GM18873 (cell line): ENCODE data around the gene BCAP29.

Experiments used
- ATAC-seq: cut with Tn5 transposase; IDR thresholded peaks from one replicate; pipeline ENCODE4 v1.9.1; 2021; ENCODE audit warnings: mild to moderate bottlenecking, moderate library complexity, moderate number of reproducible peaks; ENCODE audit not compliant: unreplicated experiment, low FRiP score

Gene BCAP29

GRCh38 chr7:107661081-107661864 is 81.2 kb downstream of the BCAP29 start:
- no peak for ATAC-seq

- ATAC-seq = no peak
Measured at GRCh38 chr7:107661865-107662379, 81.9 kb downstream of the BCAP29 start.

GRCh38 chr7:107663196-107663595 is 83.2 kb downstream of the BCAP29 start:
- no peak for ATAC-seq

- ATAC-seq = no peak
Measured at GRCh38 chr7:107666790-107667189, 86.7 kb downstream of the BCAP29 start.

GRCh38 chr7:107667341-107667740 is 87.3 kb downstream of the BCAP29 start:
- no peak for ATAC-seq

- ATAC-seq = no peak
Measured at GRCh38 chr7:107668296-107668695, 88.2 kb downstream of the BCAP29 start.
